Activated naive CD4-positive, alpha-beta T cell treated with anti-CD3 and anti-CD28 coated beads for 36 hours (primary cell): ENCODE data around the gene LRSAM1. TPM values are rescaled to one million over a fixed set of nuclear protein-coding genes. Genes with fewer than 3 reads are reported as not detected.

Experiments
- CTCF ChIA-PET: fragments of 350-600 bp; sonication (Branson Sonifier 250); formaldehyde crosslinking; loops from one replicate; lab custom pipeline; 2021; ENCODE audit warnings: antibody characterized with exemption; lab: Charles Lee
- DNase-seq: peaks from one replicate; pipeline ENCODE4 v3.0.0-alpha.2; 2020
- H3K27ac Mint-ChIP-seq: one replicate; pipeline ENCODE4 v1.8.0; 2021; ENCODE audit warnings: mild to moderate bottlenecking, mixed read lengths
- H3K27me3 Mint-ChIP-seq: one replicate; pipeline ENCODE4 v1.8.0; 2021; ENCODE audit warnings: low read depth, mixed read lengths
- H3K36me3 Mint-ChIP-seq: one replicate; pipeline ENCODE4 v1.8.0; 2021; ENCODE audit warnings: low read depth, mixed read lengths
- H3K4me1 Mint-ChIP-seq: one replicate; pipeline ENCODE4 v1.8.0; 2021; ENCODE audit warnings: low read depth, mixed read lengths
- H3K4me3 Mint-ChIP-seq: one replicate; pipeline ENCODE4 v1.8.0; 2021; ENCODE audit warnings: mild to moderate bottlenecking, moderate library complexity, mixed read lengths
- H3K9me3 Mint-ChIP-seq: one replicate; pipeline ENCODE4 v1.8.0; 2021; ENCODE audit warnings: mixed read lengths
- intact Hi-C: fragments of 100-400 bp; cut with micrococcal nuclease; formaldehyde crosslinking; loops from one replicate; pipeline ENCODE4 v1.15.1; 2023
- total RNA-seq, 2 experiments: library from RNA; stranded (reverse); gene quantifications; one replicate each; pipeline ENCODE4 v1.2.3, GENCODE V29; 2021

LRSAM1 gene
- total RNA-seq, 2 experiments from 2014 or later: 8.8 to 9.9 TPM

GRCh38 chr9:127493592-127494303 is 42.4 kb downstream of the LRSAM1 start:
- Mint-ChIP-seq H3K27ac (no peak overlapping the region), H3K9me3 (no peaks in the 10 kb centered on the region), H3K36me3 (peaks cover 5% of the 10 kb centered on the region), H3K4me3 (no peak overlapping the region), H3K27me3 (no peaks in the 10 kb centered on the region), H3K4me1 (no peaks in the 10 kb centered on the region)
- intact Hi-C loops: no loop called here
- CTCF ChIA-PET: no interaction called here
- DNase-seq: no peak

- Mint-ChIP-seq H3K4me1 (no peaks in the 10 kb centered on the region), H3K36me3 (peaks cover 2% of the 10 kb centered on the region), H3K27ac (no peak overlapping the region), H3K9me3 (no peaks in the 10 kb centered on the region), H3K4me3 (no peak overlapping the region), H3K27me3 (no peaks in the 10 kb centered on the region)
- intact Hi-C loops: no loop called here
- no peak for DNase-seq
- CTCF ChIA-PET: no interaction called here
Observed at GRCh38 chr9:127494304-127494702, 43.0 kb downstream of the LRSAM1 start.

DNA sequence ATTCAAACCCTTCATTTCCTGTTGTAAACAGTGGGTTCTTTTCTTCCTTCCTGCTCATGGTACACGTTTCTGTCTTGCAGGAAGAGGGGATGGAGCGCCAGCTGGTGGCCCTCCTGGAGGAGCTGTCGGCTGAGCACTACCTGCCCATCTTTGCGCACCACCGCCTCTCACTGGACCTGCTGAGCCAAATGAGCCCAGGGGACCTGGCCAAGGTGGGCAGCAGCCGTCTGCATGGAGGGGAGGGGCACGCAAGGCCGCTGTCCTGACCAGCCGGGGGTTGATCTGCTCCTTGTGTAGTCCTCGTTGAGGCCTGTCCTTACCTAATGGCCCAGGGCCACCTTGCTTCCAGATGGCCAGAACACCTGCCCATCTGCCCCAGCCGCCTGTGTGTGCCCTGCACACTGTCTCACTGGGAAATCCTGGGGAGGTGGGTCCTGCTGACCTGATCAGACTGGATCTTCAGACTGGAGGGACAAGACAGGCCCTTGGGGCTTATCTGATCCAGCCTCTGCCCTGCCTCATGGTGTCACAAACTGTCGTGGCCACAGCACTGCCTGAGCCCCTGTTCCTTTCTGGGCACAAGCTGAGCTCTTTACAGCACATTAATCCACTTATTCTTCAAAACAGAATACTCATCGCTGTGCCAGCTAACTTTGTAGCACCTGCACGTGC is 44.7 kb downstream of the LRSAM1 start:
- Mint-ChIP-seq H3K4me1 (no peaks in the 10 kb centered on the region), H3K27ac (no peak overlapping the region), H3K4me3 (no peak overlapping the region), H3K27me3 (no peaks in the 10 kb centered on the region), H3K9me3 (no peaks in the 10 kb centered on the region), H3K36me3 (no peaks in the 10 kb centered on the region)
- intact Hi-C loops: no loop called here
- no peak for DNase-seq
- CTCF ChIA-PET: no interaction called here

DNA sequence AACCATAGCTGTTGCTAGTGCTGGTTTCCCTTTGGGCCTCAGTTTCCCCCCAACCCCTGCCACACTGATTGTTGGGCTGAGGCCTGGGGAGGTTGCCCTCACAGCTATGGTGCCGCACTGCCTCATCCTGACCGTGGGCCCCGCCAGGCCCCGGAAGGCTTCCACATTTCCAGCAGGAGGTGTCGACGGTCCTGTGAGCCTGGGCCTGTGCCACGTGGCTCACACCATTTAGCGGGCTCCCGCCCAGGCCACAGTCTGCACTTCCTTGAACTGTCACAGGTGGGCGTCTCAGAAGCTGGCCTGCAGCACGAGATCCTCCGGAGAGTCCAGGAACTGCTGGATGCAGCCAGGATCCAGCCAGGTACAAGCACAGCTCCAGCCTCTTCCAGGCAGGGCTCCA is 45.7 kb downstream of the LRSAM1 start:
- Mint-ChIP-seq H3K9me3 (no peaks in the 10 kb centered on the region), H3K4me1 (no peaks in the 10 kb centered on the region), H3K27me3 (no peaks in the 10 kb centered on the region), H3K36me3 (no peaks in the 10 kb centered on the region), H3K4me3 (no peak overlapping the region), H3K27ac (no peak overlapping the region)
- CTCF ChIA-PET: no interaction called here
- intact Hi-C loops: no loop called here
- DNase-seq: no peak

DNA sequence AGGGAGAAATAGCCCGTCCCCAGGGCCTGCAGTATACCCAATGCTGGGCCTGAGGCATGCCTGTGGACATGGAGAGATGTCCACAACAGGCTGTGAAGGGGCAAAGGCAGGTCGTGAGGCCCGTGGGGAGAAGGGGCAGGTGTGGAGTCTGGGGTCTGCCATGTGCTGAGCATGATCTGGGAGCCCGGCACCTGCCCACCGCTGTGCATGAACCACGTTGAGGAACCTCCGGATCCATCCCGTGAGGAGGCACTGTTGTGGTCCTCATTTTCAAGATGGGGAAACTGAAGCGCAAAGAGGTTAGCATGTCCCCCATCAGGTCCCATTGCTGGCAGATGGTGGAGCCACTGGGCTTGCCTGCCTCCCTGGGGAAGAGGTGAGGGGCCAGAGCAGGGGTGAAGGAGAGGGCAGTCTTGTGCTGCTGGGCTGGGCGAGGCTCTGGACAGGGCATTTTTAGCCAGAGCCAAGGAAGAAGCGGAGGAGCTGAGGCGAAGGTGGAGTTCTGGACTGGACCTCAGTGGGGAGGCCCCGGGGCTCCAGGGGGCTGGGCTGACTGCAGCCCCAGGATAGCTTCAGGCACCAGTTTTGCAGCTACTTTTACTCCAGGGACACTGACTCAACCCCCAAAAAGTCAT is 46.5 kb downstream of the LRSAM1 start:
- no peaks in the 10 kb centered on the region for H3K27me3 Mint-ChIP-seq
- H3K9me3 Mint-ChIP-seq: no peaks in the 10 kb centered on the region
- H3K27ac Mint-ChIP-seq: no peak overlapping the region
- H3K4me3 Mint-ChIP-seq: no peak overlapping the region
- no peaks in the 10 kb centered on the region for H3K4me1 Mint-ChIP-seq
- CTCF ChIA-PET: interaction anchor here (1.3 kb wide), 1 partner anchor 237 kb away, joined by 3 read pairs; the partner anchor contains the start of gene TOR2A
- DNase-seq: no peak
- intact Hi-C loops: no loop called here
- no peaks in the 10 kb centered on the region for H3K36me3 Mint-ChIP-seq

- H3K4me1 Mint-ChIP-seq: no peaks in the 10 kb centered on the region
- no peak overlapping the region for H3K27ac Mint-ChIP-seq
- H3K27me3 Mint-ChIP-seq: no peaks in the 10 kb centered on the region
- CTCF ChIA-PET: interaction anchor here (0.6 to 1.3 kb wide), 2 partner anchors 237 to 261 kb away, joined by 3 read pairs; partner anchors contain the start of gene TOR2A
- no peak for DNase-seq
- no peak overlapping the region for H3K4me3 Mint-ChIP-seq
- intact Hi-C loops: no loop called here
- no peaks in the 10 kb centered on the region for H3K36me3 Mint-ChIP-seq
- H3K9me3 Mint-ChIP-seq: no peaks in the 10 kb centered on the region
Observed at GRCh38 chr9:127498298-127498697, 47.0 kb downstream of the LRSAM1 start.

GRCh38 chr9:127500399-127500798 is 49.1 kb downstream of the LRSAM1 start:
- Mint-ChIP-seq H3K9me3 (no peaks in the 10 kb centered on the region), H3K36me3 (no peaks in the 10 kb centered on the region), H3K4me1 (no peaks in the 10 kb centered on the region), H3K27me3 (no peaks in the 10 kb centered on the region), H3K27ac (no peak overlapping the region), H3K4me3 (no peak overlapping the region)
- intact Hi-C loops: loop anchor here (5.0 kb wide), 2 partner anchors 367 to 422 kb away; no protein-coding TSS in a partner anchor
- CTCF ChIA-PET: interaction anchor here (1.3 to 1.5 kb wide), 2 partner anchors 85 to 235 kb away, joined by 3 to 5 read pairs; partner anchors contain the start of gene TOR2A
- no peak for DNase-seq

DNA sequence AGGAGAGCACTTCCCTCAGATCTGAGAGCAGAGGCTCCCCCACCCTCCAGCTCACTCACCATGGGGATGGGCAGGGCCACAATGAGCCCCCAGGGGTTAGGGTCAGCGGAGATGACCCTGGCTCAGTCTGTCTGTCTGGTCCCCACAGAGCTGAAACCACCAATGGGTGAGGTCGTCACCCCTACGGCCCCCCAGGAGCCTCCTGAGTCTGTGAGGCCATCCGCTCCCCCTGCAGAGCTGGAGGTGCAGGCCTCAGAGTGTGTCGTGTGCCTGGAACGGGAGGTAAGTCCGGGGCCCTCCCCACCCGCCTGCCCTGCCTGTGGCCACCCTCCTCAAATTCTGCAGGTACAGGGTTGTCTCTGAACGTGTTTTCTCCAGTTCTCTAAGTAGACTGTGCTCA is 49.6 kb downstream of the LRSAM1 start:
- H3K27ac Mint-ChIP-seq: no peak overlapping the region
- no peak overlapping the region for H3K4me3 Mint-ChIP-seq
- DNase-seq: no peak
- no peaks in the 10 kb centered on the region for H3K9me3 Mint-ChIP-seq
- H3K27me3 Mint-ChIP-seq: no peaks in the 10 kb centered on the region
- H3K4me1 Mint-ChIP-seq: no peaks in the 10 kb centered on the region
- intact Hi-C loops: loop anchor here (5.0 kb wide), 2 partner anchors 366 to 421 kb away; no protein-coding TSS in a partner anchor
- CTCF ChIA-PET: interaction anchor here (1.3 to 1.5 kb wide), 2 partner anchors 84 to 234 kb away, joined by 3 to 5 read pairs; partner anchors contain the start of gene TOR2A
- no peaks in the 10 kb centered on the region for H3K36me3 Mint-ChIP-seq

DNA sequence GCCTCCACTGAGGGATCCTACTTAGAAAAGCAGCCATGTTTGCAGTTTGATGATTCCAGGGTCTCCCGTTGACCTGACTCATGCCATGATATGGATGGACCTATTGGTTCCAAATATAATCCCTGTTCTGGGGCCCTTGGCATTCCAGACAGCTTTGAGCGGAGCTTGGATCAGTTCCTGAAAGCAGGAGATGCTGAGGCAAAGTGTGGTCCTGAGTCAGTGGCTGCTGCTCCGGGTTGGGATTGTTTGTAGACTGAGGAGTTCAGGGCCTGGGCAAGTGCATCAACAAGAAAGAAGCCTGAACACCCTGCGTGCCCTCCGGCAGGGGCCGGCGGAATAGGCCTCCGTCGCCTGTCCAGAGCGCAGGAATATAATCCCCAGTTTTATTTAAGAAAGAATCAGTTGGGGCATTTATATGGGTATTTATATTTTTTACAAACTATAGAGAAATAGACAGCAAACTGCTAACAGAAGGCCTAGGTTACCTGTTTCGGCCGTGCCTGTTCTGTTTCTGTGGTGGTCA is 50.6 kb downstream of the LRSAM1 start:
- Mint-ChIP-seq H3K27ac (no peak overlapping the region), H3K4me3 (no peak overlapping the region), H3K36me3 (no peaks in the 10 kb centered on the region), H3K27me3 (no peaks in the 10 kb centered on the region), H3K9me3 (no peaks in the 10 kb centered on the region), H3K4me1 (no peaks in the 10 kb centered on the region)
- no peak for DNase-seq
- intact Hi-C loops: loop anchor here (5.0 kb wide), 2 partner anchors 365 to 420 kb away; no protein-coding TSS in a partner anchor
- CTCF ChIA-PET: interaction anchor here (4.1 kb wide), 1 partner anchor 85 kb away, joined by 34 read pairs; no protein-coding TSS in a partner anchor

GRCh38 chr9:127502706-127503378 is 51.5 kb downstream of the LRSAM1 start:
- H3K4me1 Mint-ChIP-seq: no peaks in the 10 kb centered on the region
- no peaks in the 10 kb centered on the region for H3K9me3 Mint-ChIP-seq
- no peaks in the 10 kb centered on the region for H3K36me3 Mint-ChIP-seq
- CTCF ChIA-PET: interaction anchor here (0.6 to 4.1 kb wide), 9 partner anchors 12 to 367 kb away, joined by 3 to 34 read pairs (median 3); no protein-coding TSS in a partner anchor
- H3K4me3 Mint-ChIP-seq: no peak overlapping the region
- no peaks in the 10 kb centered on the region for H3K27me3 Mint-ChIP-seq
- intact Hi-C loops: loop anchor here (5.0 kb wide), 2 partner anchors 364 to 419 kb away; no protein-coding TSS in a partner anchor
- no peak overlapping the region for H3K27ac Mint-ChIP-seq
- DNase-seq: no peak

GRCh38 chr9:127503379-127503921 is 52.1 kb downstream of the LRSAM1 start:
- Mint-ChIP-seq H3K9me3 (no peaks in the 10 kb centered on the region), H3K4me3 (no peak overlapping the region), H3K27me3 (no peaks in the 10 kb centered on the region), H3K36me3 (no peaks in the 10 kb centered on the region), H3K27ac (no peak overlapping the region), H3K4me1 (no peaks in the 10 kb centered on the region)
- intact Hi-C loops: loop anchor here (5.0 kb wide), 2 partner anchors 364 to 419 kb away; no protein-coding TSS in a partner anchor
- CTCF ChIA-PET: interaction anchor here (0.6 to 4.1 kb wide), 14 partner anchors 11 to 366 kb away, joined by 3 to 34 read pairs (median 3); no protein-coding TSS in a partner anchor
- DNase-seq: no peak
